Choroid plexus epithelial cell (primary cell): ENCODE data around the gene PLK5.

Experiments used
- DNase-seq: peaks from one replicate; pipeline ENCODE4 v3.0.0-alpha.2; 2010; ENCODE audit warnings: low read depth
- H3K4me3 ChIP-seq: 2 replicates; pipeline ENCODE4 v1.5.1; 2011; ENCODE audit warnings: low read depth, mild to moderate bottlenecking, control low read depth, low read length, moderate library complexity
- TF ChIP-seq, protein P1 (sequence below): conservative IDR thresholded peaks from 2 replicates; pipeline ENCODE4 v1.5.1; 2011; ENCODE audit warnings: low read depth, mild to moderate bottlenecking, control low read depth, inconsistent platforms, low read length, moderate library complexity

Gene PLK5

DNA sequence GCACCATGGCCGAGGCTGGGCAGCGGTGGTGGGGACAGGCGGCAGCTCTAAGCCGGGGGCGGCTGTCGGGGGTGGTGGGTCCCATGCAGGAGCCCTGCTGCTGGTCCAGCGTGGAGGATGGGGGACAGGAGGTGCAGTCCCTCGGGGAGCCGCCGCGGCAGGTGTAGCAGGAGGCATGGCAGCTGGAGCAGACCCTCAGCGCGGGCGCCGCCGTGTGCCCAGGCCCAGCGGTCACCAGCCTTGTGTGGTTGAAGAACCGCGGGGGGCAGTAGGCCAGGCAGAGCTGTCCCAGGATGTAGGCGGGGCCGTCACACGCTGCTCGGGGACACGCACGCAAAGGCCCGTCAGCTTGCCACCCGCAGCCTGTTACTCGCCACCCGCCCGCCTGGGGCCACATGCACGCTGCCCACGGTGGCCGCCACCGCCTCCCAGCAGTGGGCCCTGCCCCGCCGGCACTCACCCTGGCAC lies 42.0 kb upstream of the PLK5 start:
- no peak overlapping the region for H3K4me3 ChIP-seq
- DNase-seq, result no peak
- TF ChIP-seq, protein P1, sequence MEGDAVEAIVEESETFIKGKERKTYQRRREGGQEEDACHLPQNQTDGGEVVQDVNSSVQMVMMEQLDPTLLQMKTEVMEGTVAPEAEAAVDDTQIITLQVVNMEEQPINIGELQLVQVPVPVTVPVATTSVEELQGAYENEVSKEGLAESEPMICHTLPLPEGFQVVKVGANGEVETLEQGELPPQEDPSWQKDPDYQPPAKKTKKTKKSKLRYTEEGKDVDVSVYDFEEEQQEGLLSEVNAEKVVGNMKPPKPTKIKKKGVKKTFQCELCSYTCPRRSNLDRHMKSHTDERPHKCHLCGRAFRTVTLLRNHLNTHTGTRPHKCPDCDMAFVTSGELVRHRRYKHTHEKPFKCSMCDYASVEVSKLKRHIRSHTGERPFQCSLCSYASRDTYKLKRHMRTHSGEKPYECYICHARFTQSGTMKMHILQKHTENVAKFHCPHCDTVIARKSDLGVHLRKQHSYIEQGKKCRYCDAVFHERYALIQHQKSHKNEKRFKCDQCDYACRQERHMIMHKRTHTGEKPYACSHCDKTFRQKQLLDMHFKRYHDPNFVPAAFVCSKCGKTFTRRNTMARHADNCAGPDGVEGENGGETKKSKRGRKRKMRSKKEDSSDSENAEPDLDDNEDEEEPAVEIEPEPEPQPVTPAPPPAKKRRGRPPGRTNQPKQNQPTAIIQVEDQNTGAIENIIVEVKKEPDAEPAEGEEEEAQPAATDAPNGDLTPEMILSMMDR, result no peak

DNA sequence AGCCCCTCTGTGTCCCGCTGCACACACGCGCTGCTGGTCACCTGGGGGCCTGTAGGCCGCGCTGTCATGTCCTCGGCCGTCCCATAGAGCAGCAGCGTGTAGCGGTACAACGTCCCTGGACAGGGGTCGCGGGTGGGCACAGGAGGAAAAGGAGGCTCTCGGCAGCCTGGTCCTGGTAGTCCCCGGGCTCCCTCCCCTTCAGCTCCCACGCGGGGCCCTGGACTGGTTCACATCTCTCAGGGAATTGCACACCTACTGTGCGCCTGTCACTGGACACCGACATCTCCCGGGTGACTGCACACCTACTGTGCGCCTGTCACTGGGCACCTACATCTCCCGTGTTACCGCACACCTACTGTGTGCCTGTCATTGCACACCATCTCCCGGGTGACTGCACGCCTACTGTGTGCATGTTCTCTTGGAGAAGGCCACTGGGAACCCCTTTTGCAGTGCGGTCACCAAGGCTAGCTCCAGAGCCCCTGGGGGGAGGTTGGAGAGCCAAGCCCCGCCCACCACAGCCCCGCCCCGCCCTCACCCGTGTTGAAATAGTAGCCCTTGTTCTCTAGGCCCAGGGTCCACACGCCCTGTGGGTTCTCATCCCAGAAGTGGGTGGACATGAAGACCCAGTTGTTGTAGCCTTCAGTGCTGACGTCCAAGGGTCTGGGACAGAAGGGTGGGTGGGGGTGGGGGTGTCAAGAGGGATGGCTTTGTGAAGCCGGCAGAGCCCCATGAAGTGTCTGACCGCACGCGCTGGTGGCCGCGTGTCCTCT lies 41.3 kb upstream of the PLK5 start:
- no peak for DNase-seq
- no peak overlapping the region for H3K4me3 ChIP-seq
- TF ChIP-seq, protein P1, result no peak

- H3K4me3 ChIP-seq, result no peak overlapping the region
- TF ChIP-seq, protein P1, result no peak
- no peak for DNase-seq
These were observed 40.5 kb upstream of the PLK5 start for GRCh38 chr19:1483131-1483978.

GRCh38 chr19:1483979-1484428 lies 39.9 kb upstream of the PLK5 start:
- TF ChIP-seq, protein P1, result no peak
- no peak overlapping the region for H3K4me3 ChIP-seq
- no peak for DNase-seq

- no peak for DNase-seq
- TF ChIP-seq, protein P1, result no peak
- H3K4me3 ChIP-seq, result no peak overlapping the region
These were observed 36.9 kb upstream of the PLK5 start for GRCh38 chr19:1486720-1487575.

DNA sequence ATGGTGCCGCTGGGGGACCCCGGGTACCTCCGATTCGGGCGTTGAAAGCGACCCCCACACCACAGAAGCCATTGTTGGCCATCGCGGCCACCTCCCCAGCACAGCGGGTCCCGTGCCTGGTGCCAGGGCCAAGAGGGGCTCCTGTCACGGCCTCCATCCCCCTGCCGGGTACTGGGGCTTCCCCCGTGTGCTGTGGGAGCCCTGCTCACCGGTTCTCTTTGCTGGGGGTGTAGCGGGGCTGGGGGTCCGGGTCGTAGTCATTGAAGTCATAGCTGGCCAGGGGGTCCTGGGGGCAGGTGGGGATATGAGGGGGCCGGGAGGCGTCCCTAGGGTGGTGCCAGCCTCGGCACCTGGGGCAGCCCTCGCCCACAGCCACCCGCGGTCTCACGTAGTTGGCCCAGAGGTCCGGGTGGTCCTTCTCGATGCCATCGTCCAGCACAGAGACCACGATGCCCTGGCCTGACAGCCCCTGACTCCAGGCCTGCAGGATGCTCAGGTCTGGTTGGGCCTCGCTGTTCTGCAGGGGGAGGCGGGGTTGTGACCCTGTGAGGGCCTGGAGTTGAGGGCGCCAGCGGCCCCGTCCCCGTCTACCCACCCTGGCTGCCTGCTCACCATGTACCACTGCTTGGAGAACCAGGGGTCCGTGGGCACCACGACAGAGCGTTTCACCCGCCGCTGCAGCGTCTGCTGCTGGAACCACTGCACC lies 36.1 kb upstream of the PLK5 start:
- no peak overlapping the region for H3K4me3 ChIP-seq
- no peak for DNase-seq
- TF ChIP-seq, protein P1, result no peak
